H9 (cell line): ENCODE measurements around the gene IGSF3. TPM values are rescaled to one million over a fixed set of nuclear protein-coding genes. Genes with fewer than 3 reads are reported as not detected.

Experiments used
- DNase-seq: peaks from one replicate; pipeline ENCODE4 v3.0.0-alpha.2; 2017
- H2AFZ ChIP-seq: one replicate; pipeline ENCODE4 v1.6.1; 2013; ENCODE audit warnings: mild to moderate bottlenecking, low read length, control low read depth, moderate library complexity
- H2AK5ac ChIP-seq: 2 replicates; pipeline ENCODE4 v1.6.1; 2013; ENCODE audit warnings: low read length, control low read depth, mixed read lengths; ENCODE audit not compliant: insufficient read length
- H2BK120ac ChIP-seq: one replicate; pipeline ENCODE4 v1.6.1; 2013; ENCODE audit warnings: low read depth, mild to moderate bottlenecking, low read length, control low read depth, inconsistent platforms; ENCODE audit not compliant: poor library complexity, severe bottlenecking
- H2BK12ac ChIP-seq: 2 replicates; pipeline ENCODE4 v1.6.1; 2013; ENCODE audit warnings: low read length, control low read depth, mixed read lengths, low read depth; ENCODE audit not compliant: insufficient read length
- H2BK15ac ChIP-seq: 2 replicates; pipeline ENCODE4 v1.6.1; 2013; ENCODE audit warnings: low read depth, low read length, control low read depth
- H2BK20ac ChIP-seq: one replicate; pipeline ENCODE4 v1.6.1; 2013; ENCODE audit warnings: low read depth, mild to moderate bottlenecking, low read length, control low read depth, inconsistent platforms; ENCODE audit not compliant: poor library complexity, severe bottlenecking
- H2BK5ac ChIP-seq: 2 replicates; pipeline ENCODE4 v1.6.1; 2013; ENCODE audit warnings: low read length, control low read depth, mixed read lengths; ENCODE audit not compliant: insufficient read length
- H3K14ac ChIP-seq: 2 replicates; pipeline ENCODE4 v1.6.1; 2013; ENCODE audit warnings: low read length, control low read depth; ENCODE audit not compliant: insufficient read depth
- H3K18ac ChIP-seq: 2 replicates; pipeline ENCODE4 v1.6.1; 2013; ENCODE audit warnings: low read depth, mild to moderate bottlenecking, mixed read lengths, low read length, control low read depth; ENCODE audit not compliant: insufficient read length
- H3K23ac ChIP-seq: 2 replicates; pipeline ENCODE4 v1.6.1; 2013; ENCODE audit warnings: low read length, control low read depth, mixed read lengths, low read depth; ENCODE audit not compliant: insufficient read length
- H3K23me2 ChIP-seq: 2 replicates; pipeline ENCODE4 v1.6.1; 2013; ENCODE audit warnings: low read depth, mild to moderate bottlenecking, mixed read lengths, low read length, control low read depth; ENCODE audit not compliant: insufficient read length, poor library complexity, severe bottlenecking
- H3K27ac ChIP-seq: 2 replicates; pipeline ENCODE4 v1.5.1; 2013; ENCODE audit warnings: low read length, control low read depth, mixed read lengths, low read depth; ENCODE audit not compliant: insufficient read length
- H3K27me3 ChIP-seq: 2 replicates; pipeline ENCODE4 v1.6.1; 2013; ENCODE audit warnings: low read length, control low read depth, inconsistent platforms; ENCODE audit not compliant: insufficient read depth
- H3K4ac ChIP-seq: 2 replicates; pipeline ENCODE4 v1.6.1; 2013; ENCODE audit warnings: low read depth, mild to moderate bottlenecking, control low read depth, inconsistent platforms, low read length, moderate library complexity
- H3K4me1 ChIP-seq: 2 replicates; pipeline ENCODE4 v1.6.1; 2013; ENCODE audit warnings: low read length, control low read depth, inconsistent platforms; ENCODE audit not compliant: insufficient read depth
- H3K4me2 ChIP-seq: 2 replicates; pipeline ENCODE4 v1.6.1; 2013; ENCODE audit warnings: low read length, control low read depth, mixed read lengths; ENCODE audit not compliant: insufficient read length, insufficient read depth
- H3K56ac ChIP-seq: 2 replicates; pipeline ENCODE4 v1.6.1; 2013; ENCODE audit warnings: low read depth, mild to moderate bottlenecking, mixed read lengths, low read length, control low read depth; ENCODE audit not compliant: insufficient read length
- H3K79me1 ChIP-seq: 2 replicates; pipeline ENCODE4 v1.6.1; 2013; ENCODE audit warnings: low read depth, mild to moderate bottlenecking, moderate library complexity, low read length, control low read depth, inconsistent platforms; ENCODE audit not compliant: insufficient read depth, poor library complexity, severe bottlenecking
- H3K79me2 ChIP-seq: 2 replicates; pipeline ENCODE4 v1.6.1; 2013; ENCODE audit warnings: low read length, control low read depth, inconsistent platforms; ENCODE audit not compliant: insufficient read depth
- H3K9ac ChIP-seq: 2 replicates; pipeline ENCODE4 v1.6.1; 2013; ENCODE audit warnings: low read length, control low read depth, mixed read lengths; ENCODE audit not compliant: insufficient read length; ENCODE audit errors: extremely low read depth
- H3K9me3 ChIP-seq: one replicate; pipeline ENCODE4 v1.6.1; 2013; ENCODE audit warnings: low read depth, low read length, inconsistent platforms; ENCODE audit not compliant: control insufficient read depth
- H3T11ph ChIP-seq: one replicate; pipeline ENCODE4 v1.6.1; 2013; ENCODE audit warnings: mild to moderate bottlenecking, low read length, control low read depth, inconsistent platforms
- H4K20me1 ChIP-seq: one replicate; pipeline ENCODE4 v1.6.1; 2013; ENCODE audit not compliant: control insufficient read depth, insufficient read length, insufficient read depth
- H4K5ac ChIP-seq: 2 replicates; pipeline ENCODE4 v1.6.1; 2013; ENCODE audit warnings: low read depth, mild to moderate bottlenecking, mixed read lengths, low read length, control low read depth; ENCODE audit not compliant: insufficient read length
- H4K8ac ChIP-seq: replicated peaks from 2 replicates; pipeline ENCODE4 v1.6.1; 2013; ENCODE audit warnings: low read length, control low read depth, mixed read lengths, low read depth; ENCODE audit not compliant: insufficient read length
- H4K91ac ChIP-seq: 2 replicates; pipeline ENCODE4 v1.6.1; 2013; ENCODE audit warnings: low read depth, mild to moderate bottlenecking, moderate library complexity, mixed read lengths, low read length, control low read depth; ENCODE audit not compliant: insufficient read length
- H3K27ac Mint-ChIP-seq, 3 experiments: 2 replicates in 2 of 3; 3 replicates in 1 of 3; pipeline ENCODE4 v1.8.0; 2020 to 2021; ENCODE audit warnings: mixed read lengths in 3 of 3, mild to moderate bottlenecking in 1 of 3, moderate library complexity in 1 of 3
- H3K27me3 Mint-ChIP-seq: 2 replicates; pipeline ENCODE4 v1.8.0; 2021; ENCODE audit warnings: low read depth, mild to moderate bottlenecking, moderate library complexity, mixed read lengths
- H3K36me3 Mint-ChIP-seq, 3 experiments: 2 replicates in 2 of 3; 3 replicates in 1 of 3; pipeline ENCODE4 v1.8.0; 2020 to 2021; ENCODE audit warnings: low read depth in 3 of 3, mixed read lengths in 3 of 3; ENCODE audit not compliant: insufficient read depth in 1 of 3
- H3K4me1 Mint-ChIP-seq, 2 experiments: 2 replicates each; pipeline ENCODE4 v1.8.0; 2020; ENCODE audit warnings: mixed read lengths in 2 of 2
- H3K4me3 Mint-ChIP-seq, 2 experiments: 2 replicates in 1 of 2; 3 replicates in 1 of 2; pipeline ENCODE4 v1.8.0; 2020 to 2021; ENCODE audit warnings: mild to moderate bottlenecking in 2 of 2, mixed read lengths in 2 of 2, moderate library complexity in 1 of 2
- H3K9me3 Mint-ChIP-seq, 2 experiments: 2 replicates in 1 of 2; 3 replicates in 1 of 2; pipeline ENCODE4 v1.8.0; 2020; ENCODE audit warnings: mild to moderate bottlenecking in 2 of 2, mixed read lengths in 2 of 2, moderate library complexity in 1 of 2
- CTCF ChIP-seq: fragments of 200-600 bp; sonication (generic); conservative IDR thresholded peaks from 3 replicates; pipeline ENCODE4 v1.8.0; 2021; ENCODE audit warnings: antibody characterized with exemption, mild to moderate bottlenecking
- WGBS: extraction: QIAGEN DNeasy Blood & Tissue Kit; methylation state at CpG from one replicate; pipeline ENCODE4 v1.1.7; 2013; ENCODE audit warnings: missing lambda C conversion rate, low lambda C conversion rate, mixed read lengths; ENCODE audit not compliant: insufficient read length; ENCODE audit errors: extremely low coverage; 5-methylcytosine and 5-hydroxymethylcytosine counted together
- total RNA-seq: library from RNA; stranded (reverse); gene quantifications from 2 replicates; pipeline ENCODE4 v1.2.1, GENCODE V29; 2021

IGSF3 gene
- total RNA-seq, 1 experiment from 2014 or later: 19.1 TPM

DNA sequence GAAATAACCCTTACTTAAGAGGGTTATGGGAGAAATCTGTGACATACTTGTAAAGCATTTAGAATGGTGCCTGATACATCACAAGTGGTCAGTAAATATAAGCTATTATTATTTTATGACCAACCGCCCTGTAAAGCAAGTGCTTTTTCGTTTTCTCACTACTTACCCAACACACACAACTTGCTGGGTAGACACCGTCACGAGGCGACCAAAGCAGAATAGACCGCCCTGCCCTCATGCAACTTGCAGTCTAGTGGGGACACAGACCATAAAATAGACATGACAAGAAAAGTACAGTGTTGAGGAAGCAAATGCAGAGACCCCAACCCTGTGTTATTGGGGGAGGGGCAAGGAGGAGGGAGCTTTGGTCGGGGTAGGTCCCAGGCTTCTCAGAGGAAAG lies 744 bp upstream of the IGSF3 start:
- Histone ChIP-seq H3K27ac (no peak overlapping the region), H4K20me1 (no peaks in the 10 kb centered on the region), H2BK12ac (no peak overlapping the region), H3K4me1 (no peaks in the 10 kb centered on the region), H2BK120ac (no peak overlapping the region), H3K23ac (no peak overlapping the region), H2AFZ (no peak overlapping the region), H3K9ac (no peak overlapping the region), H4K8ac (no peak overlapping the region), H3K56ac (no peak overlapping the region), H4K91ac (no peak overlapping the region), H3K18ac (no peak overlapping the region), H3K27me3 (no peaks in the 10 kb centered on the region; the same call in 1 of the 2 replicates), H3K79me1 (no peaks in the 10 kb centered on the region), H3K4ac (no peak overlapping the region), H2BK20ac (no peak overlapping the region), H3T11ph (no peak overlapping the region), H2AK5ac (no peak overlapping the region), H4K5ac (no peak overlapping the region), H3K14ac (no peak overlapping the region), H2BK5ac (no peak overlapping the region), H3K9me3 (no peaks in the 10 kb centered on the region), H3K23me2 (peaks cover 11% of the 10 kb centered on the region), H3K79me2 (0 out of 2 replicates have a peak, but pooled peaks cover 1% of the 10 kb centered on the region), H2BK15ac (no peak overlapping the region), H3K4me2 (peak overlapping the region; percentile 98)
- Mint-ChIP-seq H3K27me3 (peaks cover 38% of the 10 kb centered on the region), H3K36me3 (peaks cover 3 to 8% (median 5%) of the 10 kb centered on the region in 3 experiments; a peak in 5 of 7 replicates), H3K4me3 (peak overlapping the region; percentile 73 to 77), H3K4me1 (peaks cover 33 to 37% of the 10 kb centered on the region in 2 experiments), H3K9me3 (no peaks in the 10 kb centered on the region), H3K27ac (no peak overlapping the region; a peak in 1 of 7 replicates)
- no peak for DNase-seq
- no CpG with 5 or more reads among the region's 7 CpGs for WGBS
- TF ChIP-seq CTCF: no peak
